HG03095 (cell line): ENCODE data around the gene TPP2.

Experiments used
- ATAC-seq: cut with Tn5 transposase; IDR thresholded peaks from one replicate; pipeline ENCODE4 v1.9.1; 2021; ENCODE audit warnings: moderate library complexity; ENCODE audit not compliant: unreplicated experiment

The TPP2 gene

DNA sequence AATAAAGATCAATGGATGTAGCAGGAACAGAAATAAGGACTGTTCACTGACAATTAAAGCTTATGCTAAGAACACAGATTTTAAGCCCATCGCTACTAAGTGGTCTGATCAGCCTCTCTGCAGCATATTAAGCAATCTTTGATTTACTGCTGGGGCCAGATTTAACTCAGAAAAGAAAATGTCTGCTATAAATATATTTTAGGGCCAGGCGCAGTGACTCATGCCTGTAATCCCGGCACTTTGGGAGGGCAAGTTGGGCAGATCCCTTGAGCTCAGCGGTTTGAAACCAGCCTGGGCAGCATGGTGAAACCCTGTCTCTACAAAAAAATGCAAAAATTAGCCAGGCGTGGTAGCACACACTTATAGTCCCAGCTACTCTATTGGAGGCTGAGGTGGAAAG is 55.1 kb downstream of the TPP2 start:
- no peak for ATAC-seq

DNA sequence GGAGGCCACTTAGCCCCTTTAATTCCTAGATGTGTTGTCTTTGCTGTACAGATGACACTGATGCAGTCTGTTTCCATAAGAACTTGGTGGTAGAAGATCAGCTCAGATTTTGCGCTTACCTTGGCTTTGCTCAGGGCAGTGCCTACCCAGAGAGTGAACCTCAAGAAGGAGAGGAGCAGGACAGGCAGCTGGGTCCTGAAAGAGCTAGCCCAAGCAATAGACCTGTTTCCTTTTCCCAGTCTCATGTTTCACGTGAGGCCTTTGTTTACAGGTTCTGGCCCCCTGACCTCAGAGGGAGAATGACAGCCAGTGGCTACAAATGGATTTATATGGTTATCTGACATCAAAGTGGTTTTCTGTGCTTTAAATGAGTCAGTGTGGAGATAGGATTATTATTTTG is 58.0 kb downstream of the TPP2 start:
- no peak for ATAC-seq

- no peak for ATAC-seq
Measured at GRCh38 chr13:102657630-102658029, 60.8 kb downstream of the TPP2 start.

- no peak for ATAC-seq
Measured at GRCh38 chr13:102658660-102659059, 61.9 kb downstream of the TPP2 start.

DNA sequence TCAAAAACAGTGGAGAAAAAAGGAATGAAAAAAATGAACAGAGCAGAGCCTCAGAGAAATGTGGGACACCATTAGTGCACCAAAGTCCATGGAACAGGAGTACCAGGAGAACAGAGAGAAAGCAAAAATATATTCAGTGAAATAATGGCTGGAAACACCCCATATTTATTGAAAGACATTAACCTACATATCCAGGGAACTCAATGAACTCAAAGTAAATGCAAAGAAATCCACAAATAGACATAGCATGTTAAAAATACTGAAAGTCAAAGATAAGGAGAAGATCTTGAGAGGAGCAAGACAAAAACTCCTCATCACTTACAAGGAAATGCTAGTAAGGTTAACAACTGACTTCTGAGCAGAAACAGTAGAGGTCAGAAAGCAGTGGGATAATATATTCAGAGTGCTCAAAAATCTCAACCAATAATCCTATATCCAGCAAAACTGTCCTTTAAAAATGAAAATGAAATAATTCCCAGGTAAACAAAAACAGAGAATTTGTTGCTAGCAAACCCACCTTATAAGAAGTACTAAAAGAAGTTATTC is 62.5 kb downstream of the TPP2 start:
- ATAC-seq = no peak

- ATAC-seq = no peak
Measured at GRCh38 chr13:102667023-102667422, 70.2 kb downstream of the TPP2 start.

DNA sequence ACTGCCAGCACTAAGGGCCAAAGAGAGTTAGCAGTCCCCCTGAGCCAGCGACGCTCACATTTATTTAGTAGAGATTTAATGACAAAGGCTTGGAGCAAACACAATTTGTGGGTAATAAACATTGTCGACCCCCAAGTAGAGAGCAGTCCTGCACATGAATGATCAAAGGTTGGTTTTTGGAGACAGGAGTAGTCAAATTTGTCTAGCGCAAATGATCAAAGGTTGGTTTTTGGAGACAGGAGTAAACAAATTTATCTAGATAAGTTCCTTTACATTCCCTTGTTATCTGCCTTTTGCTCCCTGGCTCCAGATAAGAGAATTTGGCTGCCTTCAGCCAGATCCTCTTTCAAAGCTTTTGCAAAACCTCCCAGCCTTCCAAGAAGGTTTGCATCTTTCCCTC is 71.1 kb downstream of the TPP2 start:
- ATAC-seq = no peak

- no peak for ATAC-seq
Measured at GRCh38 chr13:102670130-102670529, 73.3 kb downstream of the TPP2 start.

DNA sequence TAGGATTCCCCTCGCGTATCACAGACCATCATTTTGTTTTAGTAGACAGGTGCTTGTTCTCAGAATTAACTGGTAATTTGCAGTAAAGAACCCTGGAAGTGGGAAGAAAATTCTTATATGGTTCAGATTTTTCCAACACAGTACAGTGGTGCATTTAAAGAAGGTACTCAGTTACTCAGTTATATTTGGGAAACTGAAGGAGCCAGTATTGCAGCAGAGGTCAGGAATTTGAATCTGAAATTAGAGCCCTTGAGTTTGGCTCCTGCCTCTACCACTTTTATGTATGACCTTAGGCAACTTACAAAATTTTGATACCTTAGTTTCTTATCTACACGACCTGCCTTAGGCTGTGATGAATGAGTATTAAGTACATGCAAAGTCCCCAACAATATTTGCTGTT is 78.3 kb downstream of the TPP2 start:
- ATAC-seq = no peak

- ATAC-seq = no peak
Measured at GRCh38 chr13:102677122-102677521, 80.3 kb downstream of the TPP2 start.

- no peak for ATAC-seq
Measured at GRCh38 chr13:102678339-102679107, 81.7 kb downstream of the TPP2 start.

DNA sequence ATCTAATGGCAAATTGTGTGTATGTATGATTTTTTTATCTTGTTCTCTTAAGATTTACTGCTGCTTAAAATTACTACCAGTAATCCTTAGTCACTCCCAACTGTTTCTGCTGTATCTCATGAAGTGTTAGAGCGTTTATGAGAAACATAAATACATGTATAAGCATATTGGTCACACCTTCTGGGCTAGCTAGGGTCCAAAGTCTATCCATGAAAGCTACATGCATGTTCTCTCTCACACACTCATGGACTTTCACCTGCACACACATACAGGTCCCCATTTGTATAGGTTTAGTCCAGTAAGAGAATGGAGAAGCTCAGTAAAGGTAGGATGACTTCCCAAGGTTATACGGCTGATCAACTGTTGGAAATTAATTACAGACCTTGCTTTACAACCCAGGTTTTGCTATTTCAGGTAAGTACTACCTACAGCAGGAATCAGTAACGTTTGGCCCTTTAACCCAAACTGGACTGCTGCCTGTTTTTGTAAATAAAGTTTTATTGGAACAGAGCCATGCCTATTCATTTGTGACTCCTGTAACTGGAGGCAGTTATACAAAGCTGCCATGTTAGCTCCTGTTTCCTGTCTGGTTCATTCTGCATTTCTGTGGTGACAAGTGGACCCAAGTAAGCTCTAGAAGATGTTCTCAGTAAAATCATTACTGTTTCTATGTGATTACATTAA is 82.8 kb downstream of the TPP2 start:
- ATAC-seq = no peak

DNA sequence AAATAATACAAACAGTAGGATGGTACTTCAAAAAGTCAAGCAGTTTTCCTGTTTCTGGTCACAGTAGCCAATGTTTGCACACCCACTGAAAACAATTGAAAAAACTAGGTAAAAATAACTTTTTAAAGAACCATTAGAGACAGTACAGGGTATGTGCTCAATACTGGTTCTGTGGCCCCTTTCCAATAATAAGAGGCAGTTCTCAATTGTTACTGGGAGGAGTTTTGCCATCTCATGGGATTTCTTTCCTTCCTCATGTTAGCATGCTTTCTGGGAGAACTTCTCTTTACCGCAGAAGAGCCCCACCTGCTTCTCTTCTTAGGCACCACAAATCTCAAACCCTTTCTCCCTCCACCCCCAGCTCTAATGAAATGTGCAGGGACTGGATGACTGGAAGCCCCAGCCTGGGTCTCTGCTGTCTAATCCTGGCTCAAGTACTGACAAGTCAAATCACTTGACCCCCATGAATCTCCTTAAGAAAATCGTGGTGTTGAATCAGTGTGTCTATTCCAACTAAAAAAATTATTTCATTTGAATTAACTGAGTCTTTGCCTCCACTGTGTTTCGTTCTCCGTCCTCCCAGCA is 83.4 kb downstream of the TPP2 start:
- no peak for ATAC-seq

DNA sequence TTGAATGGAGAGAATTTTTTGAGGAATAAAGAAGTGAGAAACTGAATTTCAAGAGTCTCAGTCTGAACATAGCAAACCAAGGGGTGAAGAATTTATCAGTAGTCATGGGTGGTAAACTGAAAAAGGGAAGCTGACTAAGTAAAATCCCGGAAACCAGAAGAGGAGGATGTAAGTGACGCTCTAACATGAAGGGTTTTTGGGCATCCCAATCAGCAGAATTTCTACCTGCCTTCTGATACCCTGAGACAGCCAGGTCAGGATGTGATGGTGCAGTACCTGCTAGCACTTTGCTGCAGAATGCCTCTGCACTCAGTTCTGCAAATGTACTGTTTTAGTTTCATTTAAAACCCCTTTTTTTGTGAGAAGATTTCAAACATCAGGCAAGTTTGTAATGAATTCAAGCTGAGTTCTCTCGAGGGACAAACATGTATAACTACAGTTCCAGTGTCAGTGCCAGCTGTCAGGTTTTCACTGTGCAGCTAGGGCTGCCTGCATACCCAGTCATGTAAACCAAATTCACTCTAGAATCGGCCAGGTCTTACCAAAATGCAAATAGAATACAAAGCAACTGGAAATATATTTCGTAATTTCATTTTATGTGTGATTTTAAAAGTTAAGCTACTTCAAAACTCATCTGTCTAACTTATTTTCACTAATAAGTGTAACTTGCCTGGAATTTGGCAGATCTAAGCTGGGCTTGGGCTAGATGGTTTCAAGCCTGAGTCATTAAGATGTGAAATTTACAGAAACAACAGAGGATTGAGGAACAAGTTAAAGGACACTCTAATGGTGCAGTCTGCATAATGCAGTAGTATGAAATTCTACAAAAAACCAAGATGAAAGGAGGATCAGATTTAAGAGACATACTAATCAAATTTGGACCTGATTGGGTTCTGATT is 84.3 kb downstream of the TPP2 start:
- no peak for ATAC-seq

DNA sequence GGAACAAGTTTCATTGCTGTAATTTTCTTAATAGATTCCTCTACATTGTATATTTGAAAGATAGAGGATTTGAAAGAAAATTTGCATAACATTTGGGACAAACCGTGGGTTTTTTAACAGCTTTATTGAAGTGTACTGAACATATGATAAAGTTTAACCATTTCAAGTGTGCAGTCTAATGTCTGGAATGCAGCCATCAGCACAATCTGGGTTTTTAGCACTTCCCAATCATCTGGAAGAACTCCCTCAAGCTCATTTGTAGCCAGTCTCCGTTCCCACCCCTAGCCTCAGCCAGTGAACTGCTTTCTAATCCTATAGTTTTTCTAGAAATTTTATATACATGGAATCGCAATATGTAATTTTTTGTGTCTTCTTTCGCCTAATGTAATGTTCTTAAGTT is 85.4 kb downstream of the TPP2 start:
- ATAC-seq = no peak

GRCh38 chr13:102682727-102683126 is 85.9 kb downstream of the TPP2 start:
- no peak for ATAC-seq

DNA sequence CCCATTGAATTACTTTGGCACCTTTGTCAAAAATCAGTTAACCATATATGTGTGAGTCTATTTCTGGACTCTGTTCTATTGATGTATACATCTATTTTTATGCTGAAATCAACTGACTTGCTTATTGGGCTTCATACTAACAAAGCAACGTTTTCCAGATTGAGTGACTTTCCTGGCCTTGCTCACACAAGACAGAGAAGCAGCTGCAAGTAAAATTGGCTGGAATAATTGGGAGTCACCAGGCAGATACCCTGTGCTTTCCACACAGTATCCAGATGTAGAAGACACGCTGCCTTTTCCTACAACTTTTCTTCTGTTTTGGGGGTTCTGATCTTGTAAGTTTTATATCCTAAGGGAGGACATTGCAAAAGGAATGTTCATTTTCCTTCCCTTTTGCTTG is 86.9 kb downstream of the TPP2 start:
- no peak for ATAC-seq

GRCh38 chr13:102686024-102686423 is 89.2 kb downstream of the TPP2 start:
- ATAC-seq = no peak

DNA sequence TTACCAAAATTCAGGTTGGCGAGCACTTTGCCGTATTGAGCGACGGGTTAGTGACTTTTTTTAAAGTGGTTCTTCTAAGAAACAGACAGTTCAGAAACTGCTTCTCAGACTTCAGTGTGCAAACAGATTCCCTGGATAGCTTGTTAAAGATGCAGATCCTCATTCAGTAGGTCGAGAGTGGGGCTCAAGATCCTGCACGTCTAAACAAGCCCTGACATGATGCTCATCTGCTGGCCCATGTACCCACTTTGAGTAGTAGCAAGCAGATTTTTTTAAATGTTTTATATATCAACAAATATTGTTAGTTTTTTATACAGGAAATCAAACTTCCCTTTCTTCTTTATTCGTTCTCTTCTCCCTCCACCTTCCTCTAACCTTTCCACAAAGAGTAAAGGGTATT is 90.7 kb downstream of the TPP2 start:
- no peak for ATAC-seq

- no peak for ATAC-seq
Measured at GRCh38 chr13:102688306-102688973, 91.7 kb downstream of the TPP2 start.
